ENCODE results near the gene C10orf120.

The C10orf120 gene

GRCh38 chr10:122665946-122666345, 33.7 kb downstream of the C10orf120 start:
- H3K4me3 ChIP-seq (ENCODE audit: low read depth, low read length), result no peak overlapping the region
- no peak for TF ChIP-seq CTCF (IDR thresholded peaks at IDR 0.05; ENCODE audit: control insufficient read depth, extremely low read depth, insufficient read depth)
- no peak for DNase-seq (ENCODE audit: low read depth)

- DNase-seq (ENCODE audit: low read depth), result no peak
- TF ChIP-seq CTCF (IDR thresholded peaks at IDR 0.05; ENCODE audit: control insufficient read depth, extremely low read depth, insufficient read depth), result no peak
- no peak overlapping the region for H3K4me3 ChIP-seq (ENCODE audit: low read depth, low read length)
Measured at GRCh38 chr10:122665329-122665860, 34.3 kb downstream of the C10orf120 start.

GRCh38 chr10:122664501-122664900, 35.1 kb downstream of the C10orf120 start:
- H3K4me3 ChIP-seq (ENCODE audit: low read depth, low read length), result no peak overlapping the region
- no peak for TF ChIP-seq CTCF (IDR thresholded peaks at IDR 0.05; ENCODE audit: control insufficient read depth, extremely low read depth, insufficient read depth)
- no peak for DNase-seq (ENCODE audit: low read depth)

GRCh38 chr10:122663516-122664130, 36.0 kb downstream of the C10orf120 start:
- no peak for TF ChIP-seq CTCF (IDR thresholded peaks at IDR 0.05; ENCODE audit: control insufficient read depth, extremely low read depth, insufficient read depth)
- H3K4me3 ChIP-seq (ENCODE audit: low read depth, low read length), result no peak overlapping the region
- no peak for DNase-seq (ENCODE audit: low read depth)

GRCh38 chr10:122662231-122662630, 37.4 kb downstream of the C10orf120 start:
- no peak for DNase-seq (ENCODE audit: low read depth)
- H3K4me3 ChIP-seq (ENCODE audit: low read depth, low read length), result no peak overlapping the region
- TF ChIP-seq CTCF (IDR thresholded peaks at IDR 0.05; ENCODE audit: control insufficient read depth, extremely low read depth, insufficient read depth), result no peak

GRCh38 chr10:122660696-122661095, 39.0 kb downstream of the C10orf120 start:
- H3K4me3 ChIP-seq (ENCODE audit: low read depth, low read length), result no peak overlapping the region
- no peak for TF ChIP-seq CTCF (IDR thresholded peaks at IDR 0.05; ENCODE audit: control insufficient read depth, extremely low read depth, insufficient read depth)
- DNase-seq (ENCODE audit: low read depth), result no peak

GRCh38 chr10:122659651-122660050, 40.0 kb downstream of the C10orf120 start:
- H3K4me3 ChIP-seq (ENCODE audit: low read depth, low read length), result no peak overlapping the region
- no peak for TF ChIP-seq CTCF (IDR thresholded peaks at IDR 0.05; ENCODE audit: control insufficient read depth, extremely low read depth, insufficient read depth)
- DNase-seq (ENCODE audit: low read depth), result no peak

Data from LNCaP clone FGC (cell line).